NCI-H128 (cell line): ENCODE measurements around the gene PRKRIP1.
"Not testable (repeated sequence)": the region's sequence is repeated elsewhere in the genome, so short reads cannot be mapped to it uniquely, and the experiment has no call there.

Source experiments
- DNase-seq: peaks from one replicate; lab custom pipeline; 2025; ENCODE audit not compliant: unreplicated experiment; lab: John Stamatoyannopoulos, UW

The PRKRIP1 gene

DNA sequence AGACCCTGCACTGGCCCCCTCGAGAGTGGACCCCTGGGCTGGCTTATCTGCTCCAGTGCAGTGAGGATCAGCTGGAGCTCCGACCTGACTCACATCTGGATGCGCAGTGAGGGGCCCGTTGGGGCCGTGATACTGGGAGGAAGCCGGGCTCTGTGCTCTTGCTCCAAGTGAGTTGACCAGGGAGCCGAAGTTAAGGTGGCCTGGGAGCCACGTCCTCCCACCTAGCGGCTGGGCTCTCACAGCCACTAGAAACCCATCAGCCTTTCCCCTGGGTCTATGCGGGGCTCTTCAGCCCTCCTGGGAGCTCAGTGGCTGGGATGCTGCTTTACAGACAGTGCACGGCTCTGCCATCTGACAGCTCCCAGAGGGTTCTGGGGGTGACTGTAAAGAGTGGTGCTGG lies 59.4 kb downstream of the PRKRIP1 start:
- no peak for DNase-seq

DNA sequence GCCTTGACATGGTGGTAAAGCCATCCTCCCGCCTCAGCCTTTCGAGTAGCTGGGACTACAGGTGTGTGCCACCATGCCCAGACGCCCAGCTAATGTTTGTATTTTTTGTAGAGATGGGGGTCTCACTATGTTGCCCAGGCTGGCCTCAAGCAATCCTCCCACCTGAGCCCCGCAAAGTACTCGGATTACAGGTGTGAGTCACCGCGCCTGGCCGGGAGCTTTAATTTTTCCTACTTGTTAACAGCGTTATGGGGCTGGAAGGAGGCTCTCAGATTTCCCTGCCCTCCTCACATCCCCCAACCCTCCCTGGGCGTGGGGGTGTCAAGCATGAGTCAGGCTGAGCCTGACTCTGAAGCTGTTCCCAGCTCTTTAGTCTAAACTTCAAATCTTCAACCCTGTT lies 60.2 kb downstream of the PRKRIP1 start:
- DNase-seq: no peak

DNA sequence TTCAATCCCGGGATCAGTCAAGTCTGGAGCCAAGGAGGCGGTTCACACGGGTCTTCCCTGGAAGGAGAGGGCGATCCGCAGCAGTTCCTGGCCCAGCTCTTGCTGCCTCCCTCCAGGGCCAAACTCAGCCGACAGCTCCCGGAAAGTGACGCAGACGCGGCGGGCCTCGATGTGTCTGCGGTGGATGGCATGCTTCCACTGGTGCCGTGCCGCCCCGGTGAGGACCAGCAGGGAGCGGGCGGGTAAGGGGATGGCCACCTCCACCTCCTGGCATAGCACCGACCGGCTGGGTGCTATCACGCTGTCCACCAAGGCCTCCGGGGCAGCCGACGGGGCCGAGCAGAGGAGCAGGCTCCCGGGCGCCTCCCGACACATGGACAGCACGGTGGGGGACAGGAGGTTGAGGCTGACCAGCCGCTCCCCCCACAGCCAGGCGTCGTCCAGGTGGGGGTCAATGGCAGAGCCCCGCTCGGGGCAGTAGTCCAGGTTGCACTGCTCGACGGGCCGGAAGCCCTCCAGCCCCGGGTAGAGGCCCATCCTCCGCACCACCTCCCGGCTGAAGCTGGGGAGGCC lies 61.3 kb downstream of the PRKRIP1 start:
- no peak for DNase-seq

DNA sequence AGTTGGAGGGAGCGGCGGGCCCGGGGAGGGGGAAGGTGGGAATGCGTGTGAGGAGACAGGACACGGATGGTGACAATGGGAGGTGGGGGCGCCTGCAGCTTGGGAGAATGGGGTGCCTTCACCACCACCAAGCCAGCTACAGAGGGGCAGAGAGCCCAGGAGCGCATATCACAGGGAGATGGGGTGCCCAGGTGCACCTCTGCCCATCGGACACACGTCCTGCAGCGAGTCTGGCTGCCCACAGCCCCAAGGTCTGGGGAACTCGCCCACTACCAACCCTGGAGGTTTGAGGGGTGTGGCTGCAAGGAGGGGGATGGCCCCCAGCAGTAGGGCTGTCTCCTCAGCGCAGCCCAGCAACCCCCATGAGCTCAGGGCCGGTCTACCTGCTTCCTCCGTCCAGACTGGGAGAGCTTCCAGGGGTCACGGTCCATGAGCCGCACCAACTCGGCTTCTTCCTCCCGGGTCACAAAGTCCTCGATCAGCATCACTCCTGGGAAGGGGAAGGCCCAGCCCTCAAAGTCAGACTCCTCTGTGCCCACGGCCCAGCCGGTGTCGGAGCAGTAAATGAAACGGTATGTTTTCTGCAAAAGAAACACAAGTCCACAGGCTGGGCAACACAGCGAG lies 63.2 kb downstream of the PRKRIP1 start:
- no peak for DNase-seq

DNA sequence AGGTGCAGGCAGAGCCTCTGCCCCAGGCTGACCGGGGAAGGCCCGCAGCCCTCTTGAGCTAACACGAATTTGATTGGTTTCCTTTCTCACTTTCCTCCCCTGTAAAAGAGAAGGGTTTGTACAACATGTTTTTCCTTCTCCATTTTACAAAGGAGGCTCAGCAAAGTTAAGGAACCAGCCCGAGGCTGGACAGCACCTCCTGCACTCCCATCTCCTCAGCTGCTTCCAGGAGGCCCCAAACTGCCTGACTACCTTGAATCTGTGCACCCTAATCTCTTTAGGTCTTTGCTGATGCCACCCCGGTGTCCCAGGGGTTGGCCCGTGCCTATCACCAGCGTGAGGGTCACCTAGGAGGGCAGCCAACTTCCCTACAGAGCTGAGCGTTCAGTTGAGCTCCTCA lies 64.3 kb downstream of the PRKRIP1 start:
- DNase-seq: no peak

DNA sequence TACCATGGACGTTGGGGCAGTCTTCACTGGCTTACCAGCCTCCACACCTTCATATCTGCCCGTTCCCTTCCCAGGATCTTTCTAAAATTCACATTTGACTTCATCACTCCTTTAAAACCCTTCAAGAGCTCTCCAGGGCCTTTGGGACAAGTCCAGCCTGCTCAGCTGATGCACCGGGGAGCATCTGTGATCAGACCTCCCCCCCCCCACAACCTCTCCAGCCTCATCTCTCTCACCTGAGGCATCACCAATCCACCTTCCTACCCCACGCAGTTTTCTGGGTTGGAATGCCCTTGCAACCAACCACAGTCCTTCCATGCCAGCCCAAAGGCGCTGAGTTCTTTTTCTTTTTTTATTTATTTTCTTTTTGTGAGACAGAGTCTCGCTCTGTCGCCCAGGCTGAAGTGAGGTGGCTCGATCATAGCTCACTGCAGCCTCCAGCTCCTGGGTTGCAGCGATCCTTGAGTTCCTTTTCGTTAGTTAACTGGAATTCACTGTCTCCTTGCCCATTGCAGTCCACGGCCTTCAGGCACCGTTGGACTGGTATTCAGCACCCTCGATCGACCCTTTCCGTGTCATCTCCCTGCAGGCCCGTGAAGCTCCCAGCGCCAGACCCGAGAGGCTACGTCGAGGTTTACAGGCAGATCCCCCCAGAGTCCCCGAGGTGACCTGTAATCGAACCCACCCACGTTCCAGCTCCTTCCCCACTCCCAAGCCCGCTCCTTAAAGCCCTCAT lies 67.8 kb downstream of the PRKRIP1 start:
- DNase-seq: no peak

DNA sequence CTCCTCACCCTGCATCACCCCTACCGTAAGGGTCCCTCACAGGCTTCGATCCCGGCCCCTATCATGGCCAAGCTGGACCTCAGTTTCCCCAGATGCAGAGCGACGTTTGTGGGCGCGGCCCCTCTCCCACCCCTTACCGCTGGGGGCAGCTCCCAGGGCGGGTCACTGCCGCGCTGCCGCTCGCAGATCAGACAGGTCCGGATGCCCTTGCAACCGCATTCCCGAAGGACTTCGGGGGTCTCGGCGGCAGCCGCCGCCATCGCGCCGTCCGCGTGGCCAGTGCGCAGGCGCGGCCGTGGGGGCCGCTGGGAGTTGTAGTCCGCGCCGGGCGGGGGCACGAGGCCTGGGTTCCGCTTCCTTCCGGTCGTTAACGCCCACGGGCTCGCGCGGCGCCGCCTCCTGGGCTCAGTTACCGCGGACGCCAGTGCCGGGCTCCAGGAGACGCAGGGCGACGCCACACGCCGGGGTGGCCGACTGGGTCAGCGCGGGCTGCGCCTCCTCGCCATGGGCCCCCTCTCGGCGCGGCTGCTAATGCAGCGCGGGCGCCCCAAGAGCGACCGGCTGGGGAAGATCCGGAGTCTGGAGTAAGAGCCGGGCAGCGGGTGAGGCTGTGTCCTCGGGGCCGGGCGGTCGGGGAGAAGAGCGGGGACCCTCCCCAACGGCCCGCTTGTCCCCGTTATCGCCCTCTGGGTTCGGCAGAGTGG lies 68.6 kb downstream of the PRKRIP1 start, which contains the start of the genes ALKBH4 and LRWD1:
ALKBH4 (minus strand) TSS at position 287 of the 704 bp plus-strand sequence; CDS start at position 260, 27 bp downstream.
LRWD1 (plus strand) TSS at position 408 of the 704 bp plus-strand sequence; CDS start at position 505, 97 bp downstream.
- peak; percentile 72 for DNase-seq

DNA sequence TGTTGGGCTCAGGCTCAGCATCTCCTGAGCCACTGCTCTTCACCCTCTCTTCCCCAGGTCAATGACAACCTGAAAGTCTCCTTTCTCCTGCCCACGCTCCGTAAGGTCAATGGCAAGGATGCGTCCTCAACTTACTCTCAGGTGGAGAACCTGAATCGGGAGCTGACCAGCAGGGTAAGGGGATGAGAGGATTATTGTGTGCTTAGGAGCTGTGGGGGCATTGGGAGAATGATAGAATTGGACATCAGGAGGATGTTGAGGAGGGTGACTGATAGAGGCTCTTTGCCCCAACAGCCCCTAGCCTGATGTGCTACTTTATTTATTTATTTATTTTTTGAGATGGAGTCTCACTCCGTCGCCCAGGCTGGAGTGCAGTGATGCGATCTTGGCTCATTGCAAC lies 69.9 kb downstream of the PRKRIP1 start:
- no peak for DNase-seq

DNA sequence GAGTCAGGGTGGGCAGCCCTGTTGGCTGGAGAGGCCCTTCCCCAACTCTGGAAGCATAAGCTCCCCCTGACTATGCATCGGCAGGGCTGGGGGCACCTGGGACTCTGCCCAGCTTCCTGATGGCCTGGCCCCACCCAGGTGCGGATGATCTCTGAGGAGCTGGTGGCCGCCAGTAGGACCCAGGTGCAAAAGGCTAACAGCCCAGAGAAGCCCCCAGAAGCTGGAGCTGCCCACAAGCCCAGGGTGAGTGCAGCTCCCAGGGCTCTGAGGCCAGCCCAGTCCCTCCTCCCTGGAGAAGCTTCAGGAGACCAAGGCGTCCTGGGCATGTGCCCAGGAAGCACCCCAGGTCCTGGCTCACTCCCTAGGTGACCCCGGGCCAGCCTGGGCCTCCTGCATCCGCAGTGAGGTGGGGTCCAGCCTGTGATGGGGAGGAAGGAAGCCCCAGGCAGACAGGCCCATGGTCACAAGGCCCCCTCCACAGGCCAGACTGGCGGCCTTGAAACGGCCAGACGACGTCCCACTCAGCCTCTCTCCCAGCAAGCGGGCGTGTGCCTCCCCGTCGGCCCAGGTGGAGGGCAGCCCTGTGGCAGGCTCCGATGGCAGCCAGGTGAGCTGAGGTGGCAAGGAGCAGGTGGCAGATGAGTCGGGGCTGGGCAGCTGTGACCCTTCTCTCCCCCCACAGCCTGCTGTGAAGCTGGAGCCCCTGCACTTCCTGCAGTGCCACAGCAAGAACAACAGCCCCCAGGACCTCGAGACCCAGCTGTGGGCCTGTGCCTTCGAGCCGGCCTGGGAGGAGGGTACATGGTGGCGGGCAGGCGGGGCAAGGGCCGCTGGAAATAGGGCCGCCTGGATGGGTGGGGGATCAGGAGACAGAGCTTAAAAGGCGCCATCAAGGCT lies 71.7 kb downstream of the PRKRIP1 start:
- no peak for DNase-seq

DNA sequence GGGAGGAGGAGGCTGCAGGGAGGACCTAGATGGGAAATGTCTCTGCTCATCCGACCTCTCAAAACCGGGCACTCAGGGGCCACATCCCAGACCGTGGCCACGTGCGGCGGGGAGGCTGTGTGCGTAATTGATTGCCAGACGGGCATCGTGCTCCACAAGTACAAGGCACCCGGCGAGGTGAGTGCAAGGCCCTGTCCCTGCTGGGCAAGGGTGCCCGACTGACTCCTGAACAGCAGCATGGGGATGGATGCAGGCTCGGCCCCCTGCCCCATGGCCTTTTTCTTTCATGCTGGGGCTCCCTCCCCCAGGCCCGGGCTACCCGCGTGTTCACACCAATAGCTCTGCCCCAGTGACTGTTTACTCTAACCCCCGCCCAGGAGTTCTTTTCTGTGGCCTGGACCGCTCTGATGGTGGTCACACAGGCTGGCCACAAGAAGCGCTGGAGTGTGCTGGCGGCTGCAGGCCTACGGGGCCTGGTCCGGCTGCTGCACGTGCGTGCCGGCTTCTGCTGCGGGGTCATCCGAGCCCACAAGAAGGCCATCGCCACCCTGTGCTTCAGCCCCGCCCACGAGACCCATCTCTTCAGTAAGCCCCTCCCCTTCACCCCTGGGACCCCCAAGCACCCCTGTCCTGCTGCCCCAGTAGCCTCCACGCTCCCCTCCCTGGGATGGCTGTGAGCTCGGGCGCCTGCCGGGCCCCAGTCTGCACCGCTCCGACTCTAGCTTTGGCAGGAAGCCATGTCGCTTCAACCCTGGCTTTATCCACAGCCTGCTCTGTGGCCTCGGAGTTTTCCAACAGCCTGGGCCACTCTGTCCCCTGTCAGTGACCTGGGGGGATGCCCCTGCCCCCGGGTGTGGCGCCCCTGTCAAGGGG lies 72.6 kb downstream of the PRKRIP1 start:
- no peak for DNase-seq

DNA sequence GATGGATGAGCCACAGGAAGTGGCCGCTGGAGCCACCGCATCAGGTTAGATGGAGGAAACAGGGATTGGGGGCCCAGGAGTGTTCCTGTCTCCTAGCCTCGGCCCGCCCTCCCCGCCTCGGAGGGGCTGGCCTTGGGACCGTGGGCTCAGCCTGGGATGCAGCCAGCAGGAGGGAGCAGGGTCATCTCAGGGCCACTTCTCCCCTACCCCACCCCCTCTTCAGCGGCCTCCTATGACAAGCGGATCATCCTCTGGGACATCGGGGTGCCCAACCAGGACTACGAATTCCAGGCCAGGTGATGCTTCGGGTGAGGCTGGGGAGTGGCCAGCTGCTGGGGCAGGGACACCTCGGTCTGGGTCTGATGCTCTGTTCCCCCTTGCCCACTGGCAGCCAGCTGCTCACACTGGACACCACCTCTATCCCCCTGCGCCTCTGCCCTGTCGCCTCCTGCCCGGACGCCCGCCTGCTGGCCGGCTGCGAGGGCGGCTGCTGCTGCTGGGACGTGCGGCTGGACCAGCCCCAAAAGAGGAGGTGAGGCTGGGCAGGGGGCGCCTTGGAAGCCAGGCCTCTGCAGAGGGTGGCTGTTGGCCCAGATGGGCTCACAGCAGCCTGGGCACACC lies 73.3 kb downstream of the PRKRIP1 start:
- DNase-seq: no peak

DNA sequence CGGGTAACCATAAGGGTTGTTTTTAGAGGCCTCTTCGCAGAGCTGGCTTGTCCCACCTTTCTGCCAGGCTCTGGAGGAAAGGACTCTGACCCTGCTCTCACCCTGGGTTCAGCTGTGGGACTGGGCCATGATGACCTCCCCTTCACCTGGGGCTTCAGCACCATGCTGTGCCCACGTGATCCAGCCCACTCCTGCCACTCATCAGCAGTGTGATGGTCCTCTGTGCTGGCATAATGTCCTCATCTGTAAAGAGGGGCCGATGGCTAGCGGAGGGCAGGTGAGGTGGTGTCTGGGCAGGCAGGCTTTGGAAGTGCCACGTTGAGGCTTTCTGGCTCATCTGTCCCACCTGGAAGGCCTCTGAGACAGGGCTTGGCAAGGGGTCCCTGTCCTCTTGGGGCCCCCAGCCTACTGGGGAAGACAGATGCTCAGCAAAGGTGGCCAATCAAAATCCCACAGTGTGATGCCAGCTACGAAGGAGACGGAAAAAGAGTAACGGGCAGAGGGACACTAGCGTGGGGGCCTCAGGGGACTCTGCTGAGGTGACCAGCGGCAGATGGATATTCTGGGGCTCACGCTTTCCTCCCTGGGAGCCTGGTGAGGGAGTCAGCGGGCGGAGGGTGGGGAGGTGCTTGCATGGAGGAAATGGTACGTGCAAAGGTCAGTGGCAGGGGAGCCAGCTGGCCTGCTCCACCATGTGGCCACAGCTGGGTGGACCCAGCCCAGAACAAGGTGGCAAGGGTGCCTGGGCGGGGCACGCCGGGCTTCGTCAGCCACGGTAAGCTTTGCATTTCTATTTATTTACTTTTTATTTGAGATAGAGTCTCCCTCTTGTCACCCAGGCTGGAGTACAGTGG lies 74.0 kb downstream of the PRKRIP1 start:
- DNase-seq: no peak

DNA sequence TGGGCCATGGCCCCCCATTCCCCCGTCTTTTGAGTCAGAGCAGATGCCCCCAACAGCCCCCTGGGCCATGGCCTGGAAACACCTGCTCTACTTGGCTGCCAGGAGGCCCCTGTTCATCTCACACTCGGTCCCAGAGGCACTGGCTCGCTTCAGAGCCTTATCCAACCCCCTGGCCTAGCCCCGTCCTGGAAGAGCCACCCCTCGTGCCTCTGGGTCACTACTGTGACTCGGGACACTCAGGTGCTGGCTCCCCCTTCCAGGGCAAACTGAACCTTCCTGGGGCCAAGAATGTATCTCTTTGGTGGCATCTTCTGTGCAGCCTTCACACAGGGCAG lies 75.6 kb downstream of the PRKRIP1 start:
- no peak for DNase-seq

DNA sequence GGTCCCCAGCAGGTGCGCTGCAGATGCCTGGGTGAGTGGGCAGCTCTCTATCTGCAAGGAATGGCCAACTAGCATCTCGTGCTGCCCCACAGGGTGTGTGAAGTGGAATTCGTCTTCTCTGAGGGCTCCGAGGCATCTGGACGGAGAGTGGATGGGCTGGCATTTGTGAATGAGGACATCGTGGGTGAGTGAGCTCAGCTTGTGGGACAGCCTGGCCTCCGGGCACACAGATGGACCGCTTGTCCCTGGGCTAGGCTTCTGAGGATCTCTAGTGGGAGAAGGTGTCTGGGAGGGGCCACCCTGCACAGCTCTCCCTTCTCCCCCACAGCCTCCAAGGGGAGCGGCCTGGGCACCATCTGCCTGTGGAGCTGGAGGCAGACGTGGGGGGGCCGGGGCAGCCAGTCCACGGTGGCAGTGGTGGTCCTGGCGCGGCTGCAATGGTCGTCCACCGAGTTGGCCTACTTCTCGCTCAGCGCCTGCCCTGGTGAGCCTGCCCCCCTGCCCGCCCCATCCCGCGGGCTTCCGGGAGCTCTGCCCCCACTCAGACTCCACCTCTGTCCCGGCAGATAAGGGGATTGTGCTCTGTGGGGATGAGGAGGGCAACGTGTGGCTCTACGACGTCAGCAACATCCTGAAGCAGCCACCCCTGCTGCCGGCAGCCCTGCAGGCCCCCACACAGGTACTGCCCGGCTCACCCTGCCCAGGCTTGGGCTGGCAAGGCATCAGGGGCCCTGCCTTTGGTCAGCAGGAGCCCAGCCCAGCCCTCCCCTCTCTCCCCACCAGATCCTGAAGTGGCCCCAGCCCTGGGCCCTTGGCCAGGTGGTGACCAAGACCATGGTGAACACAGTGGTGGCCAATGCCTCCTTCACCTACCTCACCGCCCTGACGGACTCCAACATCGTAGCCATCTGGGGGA lies 76.2 kb downstream of the PRKRIP1 start:
- DNase-seq: no peak

DNA sequence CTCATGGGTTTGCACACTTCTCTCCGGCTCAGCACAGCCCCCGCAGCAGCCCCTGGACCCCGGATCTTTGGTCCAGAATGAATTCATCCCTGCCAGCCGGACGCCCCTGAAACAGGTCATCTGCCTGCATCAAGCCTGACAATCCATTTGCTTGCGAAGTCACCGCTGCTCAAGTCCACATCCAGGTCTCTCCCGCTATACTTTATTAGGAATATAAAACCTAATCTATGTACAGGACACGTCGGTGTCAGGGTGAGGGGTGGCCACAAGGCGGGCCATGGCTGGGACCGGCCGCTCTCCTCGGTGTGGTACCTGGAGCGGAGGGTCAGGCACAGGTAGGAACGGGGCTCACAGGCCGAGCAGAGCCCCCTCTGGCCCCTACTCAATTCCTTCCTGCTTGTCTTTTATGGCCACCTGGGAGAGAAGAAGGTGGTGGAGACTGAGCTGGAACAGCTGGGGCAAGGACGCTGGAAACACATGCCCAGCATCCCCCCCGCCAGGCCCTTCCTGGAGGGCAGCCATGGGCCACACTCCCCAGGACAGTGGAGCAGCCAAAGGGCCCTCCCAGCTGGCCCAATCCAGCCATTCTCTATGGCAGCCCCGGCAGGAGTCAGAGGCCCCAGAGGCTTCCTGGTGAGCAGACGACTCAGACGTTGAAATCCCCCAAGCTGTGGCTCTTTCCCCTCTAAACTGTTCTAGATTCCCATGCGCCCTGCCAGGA lies 77.3 kb downstream of the PRKRIP1 start:
- DNase-seq: no peak

DNA sequence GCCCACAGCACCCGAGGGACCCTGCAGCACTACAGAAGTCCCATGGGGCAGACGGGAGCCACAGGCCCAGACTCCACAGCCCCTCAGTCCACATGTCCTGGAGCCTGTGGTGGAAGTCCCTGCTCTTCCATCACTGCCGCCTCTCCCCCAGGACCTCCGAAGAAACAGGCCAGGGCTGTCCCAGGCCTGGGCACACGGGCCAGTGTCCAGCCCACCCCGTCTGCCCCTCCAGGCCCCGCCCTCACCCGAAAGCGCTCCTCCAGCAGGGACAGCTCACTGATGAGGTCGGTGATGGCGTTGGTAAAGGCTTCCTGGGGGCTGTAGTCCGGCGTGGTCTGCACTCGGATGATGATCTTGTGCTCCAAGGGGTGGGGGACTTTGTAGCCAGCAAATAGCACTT lies 78.0 kb downstream of the PRKRIP1 start:
- not testable (repeated sequence) for DNase-seq
